ENCODE data around the gene TMEM140.

TMEM140 gene

DNA sequence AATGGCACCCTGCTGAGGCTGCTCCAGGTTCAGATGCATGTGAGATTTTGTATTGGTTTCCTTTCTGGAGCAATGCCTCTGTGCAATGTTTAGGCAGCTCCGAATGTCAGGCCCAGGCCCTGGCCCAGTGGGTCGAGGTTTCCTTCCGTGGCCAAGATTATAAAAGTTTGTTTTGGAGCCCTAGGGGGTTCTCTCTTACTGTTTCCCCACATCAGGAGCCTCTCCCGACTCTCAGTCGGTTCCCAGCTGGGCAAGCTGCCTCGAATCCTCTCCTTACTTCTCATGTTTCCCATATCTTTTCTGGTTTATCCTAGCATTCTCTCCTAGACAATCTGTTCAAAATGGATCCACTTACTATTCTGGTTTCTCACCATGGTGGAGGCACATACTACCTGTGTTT, 11.0 kb downstream of the TMEM140 start:
- DNase-seq (ENCODE audit: low spot score): no peak

DNA sequence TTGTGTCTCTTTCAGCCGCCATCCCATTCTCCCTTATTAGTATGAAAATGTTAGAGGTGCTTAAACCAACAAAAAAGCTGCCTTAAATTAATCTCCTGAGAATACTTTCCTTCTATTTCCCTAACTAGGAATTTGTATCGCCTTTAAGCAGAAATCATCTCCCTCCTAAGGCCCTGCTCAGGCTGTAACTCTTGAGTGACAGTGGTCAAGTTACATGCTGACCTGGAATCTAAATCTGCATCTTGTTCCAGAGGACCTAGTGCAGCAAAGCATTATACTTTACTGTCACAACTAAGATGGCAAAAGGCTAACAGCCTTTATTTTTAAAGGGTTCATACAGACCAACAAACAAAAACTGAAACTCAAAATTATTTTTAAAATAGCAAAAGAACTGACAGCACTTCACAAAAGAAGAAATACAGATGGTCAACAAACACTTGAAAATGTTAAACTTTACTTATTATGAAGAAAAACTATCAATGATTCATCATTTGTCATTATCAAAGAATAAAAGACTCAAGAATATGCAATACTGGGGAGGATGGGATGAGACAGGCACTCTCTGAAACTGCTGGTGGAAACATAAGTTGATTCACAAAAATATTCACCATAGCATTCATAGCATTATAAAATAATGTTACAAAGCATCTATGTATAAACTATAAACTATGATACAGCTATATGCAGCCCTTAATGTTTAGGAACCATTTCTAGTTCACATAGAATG, 11.7 kb downstream of the TMEM140 start:
- no peak for TF ChIP-seq CTCF (IDR thresholded peaks at IDR 0.05; ENCODE audit: extremely low read depth, missing control alignments)
- DNase-seq (ENCODE audit: low spot score): no peak

More for the DNA sequence above, 11.0 kb downstream of the TMEM140 start:
- TF ChIP-seq CTCF (IDR thresholded peaks at IDR 0.05; ENCODE audit: extremely low read depth, missing control alignments): no peak

DNA sequence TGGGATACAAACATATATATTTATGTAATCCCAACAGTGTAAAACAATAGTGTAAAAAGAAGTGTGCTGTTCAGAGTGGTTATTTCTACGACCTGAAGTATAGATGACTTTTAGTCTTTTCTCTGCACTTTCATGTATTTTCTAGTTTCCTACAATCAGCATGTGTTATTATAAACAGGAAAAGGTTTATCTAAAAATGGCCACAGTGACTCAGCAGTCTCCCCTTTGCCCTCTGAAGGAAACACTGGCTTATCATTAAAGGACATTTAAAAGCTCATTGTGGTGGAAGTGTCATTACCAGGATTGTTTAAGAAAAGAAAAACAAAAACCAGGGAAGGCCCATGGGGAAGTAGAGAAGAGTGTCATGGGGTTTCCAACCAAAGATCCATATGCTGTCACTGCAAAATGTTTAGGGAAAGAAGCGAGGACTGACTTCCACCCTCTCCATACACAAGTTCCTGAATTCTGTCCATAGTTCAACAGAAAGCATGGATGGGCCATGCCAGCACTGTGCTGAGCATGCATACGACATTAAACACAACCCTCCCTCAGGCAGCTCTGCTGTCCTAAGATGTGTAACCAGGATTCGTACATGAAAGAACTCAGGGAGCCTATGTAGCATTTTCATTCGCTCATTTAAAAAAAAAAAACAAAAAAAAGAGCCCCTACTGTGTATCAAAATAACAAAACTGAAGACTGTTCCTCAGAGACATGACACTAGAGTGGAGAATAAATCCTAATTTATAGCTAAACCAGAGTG, 12.4 kb downstream of the TMEM140 start:
- TF ChIP-seq CTCF (IDR thresholded peaks at IDR 0.05; ENCODE audit: extremely low read depth, missing control alignments): no peak
- peak; percentile 19 for DNase-seq (ENCODE audit: low spot score)

- peak; percentile 32 for DNase-seq (ENCODE audit: low spot score)
- no peak for TF ChIP-seq CTCF (IDR thresholded peaks at IDR 0.05; ENCODE audit: extremely low read depth, missing control alignments)
These were observed 13.2 kb downstream of the TMEM140 start for GRCh38 chr7:135160858-135161653.

GRCh38 chr7:135161669-135162068, 13.8 kb downstream of the TMEM140 start:
- TF ChIP-seq CTCF (IDR thresholded peaks at IDR 0.05; ENCODE audit: extremely low read depth, missing control alignments): no peak
- no peak for DNase-seq (ENCODE audit: low spot score)

DNA sequence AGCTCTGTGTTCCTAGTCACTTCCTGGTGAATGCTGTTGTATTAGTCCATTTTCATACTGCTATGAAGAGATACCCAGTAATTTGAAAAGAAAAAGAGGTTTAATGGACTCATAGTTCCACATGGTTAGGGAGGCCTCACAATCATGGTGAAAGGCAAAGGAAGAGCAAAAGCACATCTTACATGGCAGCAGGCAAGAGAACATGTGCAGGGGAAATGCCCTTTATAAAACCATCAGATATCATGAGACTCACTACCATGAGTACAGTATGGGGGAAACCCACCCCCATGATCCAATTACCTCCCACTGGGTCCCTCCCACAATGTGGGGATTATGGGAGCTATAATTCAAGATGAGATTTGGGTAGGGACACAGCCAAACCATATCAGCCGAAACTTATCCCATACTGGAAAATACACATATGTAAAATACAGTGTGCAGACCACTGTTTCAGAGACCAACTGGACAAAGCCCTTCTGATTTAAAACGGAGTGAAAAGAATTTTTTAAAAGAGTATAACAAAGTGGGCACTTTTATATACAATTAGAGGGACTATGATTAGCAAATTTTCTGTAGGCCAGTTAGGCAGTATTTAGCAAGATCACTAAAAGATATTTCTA, 14.6 kb downstream of the TMEM140 start:
- TF ChIP-seq CTCF (IDR thresholded peaks at IDR 0.05; ENCODE audit: extremely low read depth, missing control alignments): no peak
- no peak for DNase-seq (ENCODE audit: low spot score)
